Esophagus squamous epithelium (tissue), 5 donors: Measurements from ENCODE around the gene AIP. TPM values are rescaled to one million over a fixed set of nuclear protein-coding genes. Genes with fewer than 3 reads are reported as not detected.

Source experiments
- DNase-seq: peaks from one replicate; lab custom pipeline; 2025; lab: John Stamatoyannopoulos, UW
- H3K27ac ChIP-seq, 4 donors: fragments of 200-600 bp; sonication (generic); one replicate each; pipeline ENCODE4 v1.5.1; 2016 to 2019; ENCODE audit warnings: mild to moderate bottlenecking in 1 of 4
- H3K27me3 ChIP-seq, 4 donors: fragments of 200-600 bp; sonication (generic); 1 replicate in 3 of 4; 2 replicates in 1 of 4; pipeline versions ENCODE4 v1.5.1 to v1.6.0; 2017 to 2021; ENCODE audit warnings: antibody characterized with exemption in 1 of 4
- H3K36me3 ChIP-seq, 3 donors: fragments of 200-600 bp; sonication (generic); one replicate each; pipeline ENCODE4 v1.5.1; 2016 to 2019
- H3K4me1 ChIP-seq, 3 donors: fragments of 200-600 bp; sonication (generic); one replicate each; pipeline ENCODE4 v1.5.1; 2017 to 2019
- H3K4me3 ChIP-seq, 4 donors: fragments of 200-600 bp; sonication (generic); 1 replicate in 3 of 4; 2 replicates in 1 of 4; pipeline ENCODE4 v1.5.1; 2016 to 2019; ENCODE audit warnings: mild to moderate bottlenecking in 2 of 4, moderate library complexity in 1 of 4
- H3K9me3 ChIP-seq, 3 donors: fragments of 200-600 bp; sonication (generic); one replicate each; pipeline ENCODE4 v1.5.1; 2016 to 2019
- POLR2A ChIP-seq, 4 donors: fragments of 450-650 bp; IDR thresholded peaks; one replicate each; pipeline ENCODE4 v1.6.1; 2017; ENCODE audit warnings: antibody characterized with exemption in 4 of 4, mild to moderate bottlenecking in 4 of 4, moderate library complexity in 3 of 4
- WGBS, 2 donors: methylation state at CpG; one replicate each; pipeline ENCODE4 v1.1.5; 2018; 5-methylcytosine and 5-hydroxymethylcytosine counted together
- intact Hi-C: fragments of 100-400 bp; cut with DNase I; formaldehyde crosslinking; loops from one replicate; pipeline ENCODE4 v1.15.0; 2022
- total RNA-seq, 4 donors: library from RNA; depleted of rRNA; stranded (reverse); fragments of >200 nt; gene quantifications; one replicate each; pipeline ENCODE4 v1.1.0, GENCODE V29; 2016
- TF ChIP-seq, protein P1 (sequence below), 6 experiments: fragments of 450-650 bp in 4 of 6; fragments of 200-600 bp in 2 of 6; sonication (generic) in 2 of 6; IDR thresholded peaks; one replicate each; pipeline ENCODE4 v1.5.1; 2016 to 2019; ENCODE audit warnings: antibody characterized with exemption in 6 of 6, mild to moderate bottlenecking in 4 of 6, moderate library complexity in 4 of 6
- donor health status: DM: yes; HTN: yes; CAD: no.

Gene AIP
- total RNA-seq, 4 donors from 2014 or later = 16.8 to 63.3 (median 28.3) TPM

DNA sequence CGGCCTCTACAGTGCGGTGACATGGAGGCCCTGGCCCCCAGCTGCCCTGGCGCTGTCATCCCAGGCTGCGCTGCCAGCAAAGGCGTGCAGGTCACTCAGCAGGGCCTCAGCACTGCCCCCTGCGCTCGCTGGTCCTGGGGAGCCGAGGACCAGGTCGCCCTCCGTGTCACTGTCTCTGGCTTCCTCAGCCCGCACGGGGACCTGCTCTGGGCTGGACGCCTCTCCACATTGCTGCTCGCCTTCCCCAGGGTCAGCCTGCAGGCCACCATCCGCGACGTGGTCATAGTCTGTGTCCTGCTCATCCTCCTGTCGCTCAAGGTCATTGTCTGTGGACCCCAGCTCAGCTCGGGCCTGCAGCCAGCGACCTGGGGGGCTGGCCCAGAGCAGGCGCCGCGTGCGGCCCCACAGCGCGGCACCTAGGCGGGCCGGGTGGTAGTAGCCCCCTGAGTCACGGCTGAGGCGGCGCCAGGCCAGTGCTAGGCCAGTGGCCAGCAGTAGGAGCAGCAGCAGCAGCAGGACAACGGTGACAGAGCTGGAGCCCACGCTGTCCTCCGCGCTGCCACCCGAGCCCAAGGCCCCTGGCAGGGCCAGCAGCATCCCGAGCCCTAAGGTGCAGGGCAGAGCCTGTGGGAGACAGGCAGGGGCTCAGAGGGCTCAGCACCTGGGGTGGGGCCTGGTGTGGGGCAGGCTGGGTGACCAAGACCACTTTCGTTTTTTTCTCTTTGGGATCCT, 46.9 kb upstream of the AIP start:
- Histone ChIP-seq H3K4me1 (peaks cover 38 to 87% (median 45%) of the 10 kb centered on the region in 3 donors), H3K27me3 (no peaks in the 10 kb centered on the region), H3K36me3 (peaks cover 45 to 98% (median 57%) of the 10 kb centered on the region in 3 donors), H3K4me3 (peak overlapping the region in 3 of 4 donors; percentile 39 to 58 (median 41)), H3K9me3 (no peaks in the 10 kb centered on the region), H3K27ac (peak overlapping the region; percentile 40 to 84 (median 75))
- no peak for DNase-seq
- TF ChIP-seq, protein P1, sequence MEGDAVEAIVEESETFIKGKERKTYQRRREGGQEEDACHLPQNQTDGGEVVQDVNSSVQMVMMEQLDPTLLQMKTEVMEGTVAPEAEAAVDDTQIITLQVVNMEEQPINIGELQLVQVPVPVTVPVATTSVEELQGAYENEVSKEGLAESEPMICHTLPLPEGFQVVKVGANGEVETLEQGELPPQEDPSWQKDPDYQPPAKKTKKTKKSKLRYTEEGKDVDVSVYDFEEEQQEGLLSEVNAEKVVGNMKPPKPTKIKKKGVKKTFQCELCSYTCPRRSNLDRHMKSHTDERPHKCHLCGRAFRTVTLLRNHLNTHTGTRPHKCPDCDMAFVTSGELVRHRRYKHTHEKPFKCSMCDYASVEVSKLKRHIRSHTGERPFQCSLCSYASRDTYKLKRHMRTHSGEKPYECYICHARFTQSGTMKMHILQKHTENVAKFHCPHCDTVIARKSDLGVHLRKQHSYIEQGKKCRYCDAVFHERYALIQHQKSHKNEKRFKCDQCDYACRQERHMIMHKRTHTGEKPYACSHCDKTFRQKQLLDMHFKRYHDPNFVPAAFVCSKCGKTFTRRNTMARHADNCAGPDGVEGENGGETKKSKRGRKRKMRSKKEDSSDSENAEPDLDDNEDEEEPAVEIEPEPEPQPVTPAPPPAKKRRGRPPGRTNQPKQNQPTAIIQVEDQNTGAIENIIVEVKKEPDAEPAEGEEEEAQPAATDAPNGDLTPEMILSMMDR (IDR thresholded peaks at IDR 0.05) = no peak
- no peak for TF ChIP-seq POLR2A (IDR thresholded peaks at IDR 0.05)
- intact Hi-C loops = no loop called here
- 68 to 96% methylated on average over 5 to 15 of the region's 38 CpGs for WGBS, 2 donors

DNA sequence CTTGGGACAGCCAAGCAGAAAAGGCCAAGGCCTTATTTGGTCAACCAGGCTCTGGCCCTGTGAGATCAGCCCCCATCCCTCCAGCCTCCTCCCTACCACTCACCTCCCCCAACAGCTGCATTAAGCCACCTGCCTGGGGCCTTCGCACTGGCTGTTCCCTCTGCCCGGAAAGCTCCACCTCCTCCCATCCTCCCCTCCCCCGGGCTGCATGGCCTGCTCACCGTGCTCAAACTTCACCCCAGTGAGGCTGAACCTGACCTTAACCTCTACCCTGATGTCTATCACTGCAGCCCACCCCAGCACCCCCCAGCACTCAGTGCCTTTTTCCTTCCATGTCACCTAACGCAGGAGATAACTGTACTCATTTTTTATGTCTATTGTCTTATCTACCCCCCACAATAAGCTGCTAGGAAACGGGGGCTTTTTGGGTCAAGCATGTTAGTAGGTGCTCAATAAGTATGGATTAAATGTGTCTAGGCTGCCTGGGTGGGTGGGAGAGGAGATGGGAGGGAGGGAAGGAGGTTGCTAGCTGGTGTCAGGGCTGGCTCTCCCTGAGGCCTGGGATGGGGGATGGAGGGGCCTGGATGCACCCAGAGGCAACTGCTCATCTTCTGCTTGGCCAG, 46.3 kb upstream of the AIP start:
- peak overlapping the region in 3 of 4 donors; percentile 39 to 58 (median 41) for H3K4me3 ChIP-seq
- no peaks in the 10 kb centered on the region for H3K27me3 ChIP-seq
- TF ChIP-seq, protein P1 (IDR thresholded peaks at IDR 0.05) = no peak
- TF ChIP-seq POLR2A (IDR thresholded peaks at IDR 0.05) = no peak
- H3K9me3 ChIP-seq = no peaks in the 10 kb centered on the region
- H3K4me1 ChIP-seq = peaks cover 42 to 87% (median 49%) of the 10 kb centered on the region in 3 donors
- intact Hi-C loops = no loop called here
- no peak for DNase-seq
- WGBS, 2 donors = 41 to 42% methylated on average over 6 of the region's 6 CpGs
- H3K27ac ChIP-seq = peak overlapping the region; percentile 40 to 84 (median 64)
- H3K36me3 ChIP-seq = peaks cover 48 to 98% (median 61%) of the 10 kb centered on the region in 3 donors

DNA sequence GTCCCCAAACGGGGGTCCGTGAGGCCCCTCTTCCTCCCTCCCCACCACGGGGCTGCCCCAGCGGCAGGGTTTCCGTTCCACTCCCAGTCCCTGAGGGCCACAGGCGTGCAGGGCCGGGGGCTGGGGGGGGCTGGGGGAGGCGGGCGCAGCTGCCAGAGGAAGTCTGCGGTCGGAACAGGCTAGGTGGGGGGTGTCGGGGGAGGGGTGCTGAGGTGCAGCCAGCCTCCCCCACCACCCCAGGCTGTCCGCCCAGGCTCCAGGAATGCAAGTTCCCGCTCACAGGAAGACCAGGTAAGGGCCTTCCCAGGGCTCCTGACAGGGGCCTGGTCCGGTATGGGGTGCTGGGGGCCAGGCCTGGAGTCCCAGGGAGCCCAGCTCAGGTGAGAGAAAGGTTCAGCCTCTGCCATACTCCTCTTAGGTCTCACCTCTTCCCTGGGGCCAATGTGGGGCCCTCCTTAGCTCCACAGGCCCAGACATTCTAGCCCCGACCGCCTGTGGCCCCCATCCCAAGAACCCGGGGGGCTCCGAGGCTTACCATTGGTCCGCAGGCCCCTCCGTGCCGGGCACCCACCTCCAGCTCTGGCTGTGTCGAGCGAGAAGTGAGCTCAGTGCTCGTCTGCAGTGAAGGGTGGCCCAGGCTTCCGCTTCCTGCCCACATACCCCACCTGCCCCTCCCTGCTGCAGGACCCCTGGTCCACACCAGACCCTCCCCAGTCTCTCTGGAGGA, 45.6 kb upstream of the AIP start, which contains the start of gene PTPRCAP:
TSS of gene PTPRCAP (minus strand) at position 601 of the 727 bp plus-strand sequence. CDS start at position 538, 63 bp downstream.
- Histone ChIP-seq H3K27me3 (no peaks in the 10 kb centered on the region), H3K4me1 (peaks cover 45 to 88% (median 56%) of the 10 kb centered on the region in 3 donors), H3K36me3 (peaks cover 44 to 98% (median 57%) of the 10 kb centered on the region in 3 donors), H3K27ac (peak within 1 kb of the TSS; percentile 25 to 84 (median 60)), H3K4me3 (peak within 1 kb of the TSS; percentile 8 to 58 (median 40)), H3K9me3 (no peaks in the 10 kb centered on the region)
- DNase-seq = no peak
- TF ChIP-seq, protein P1 (IDR thresholded peaks at IDR 0.05) = no peak
- TF ChIP-seq POLR2A (IDR thresholded peaks at IDR 0.05) = peak in 1 of 4 donors; percentile 21
- intact Hi-C loops = no loop called here
- WGBS, 2 donors = 70% methylated on average over 4 of the region's 26 CpGs; no CpG with 5 or more reads in 1 of the 2 donors

DNA sequence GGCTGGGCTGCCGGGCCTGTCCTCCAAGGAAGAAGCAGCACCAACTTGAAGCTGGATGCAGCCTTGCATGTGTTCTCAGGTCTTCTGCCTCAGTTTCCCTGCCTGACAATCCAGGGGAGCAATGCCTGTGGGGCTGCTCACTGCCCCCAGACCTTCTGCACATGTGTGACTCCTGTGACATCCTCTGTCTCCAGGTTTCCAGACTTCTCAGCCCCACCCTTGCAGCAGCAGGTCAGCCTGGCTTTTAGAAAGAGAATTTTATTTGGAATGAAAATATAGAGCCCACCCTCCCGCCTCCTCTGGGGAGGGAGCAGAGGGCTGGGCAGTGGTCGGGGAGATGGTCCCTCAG, 45.0 kb upstream of the AIP start:
- intact Hi-C loops = no loop called here

More for the DNA sequence above, 45.0 kb upstream of the AIP start:
- Histone ChIP-seq H3K27ac (peak overlapping the region; percentile 25 to 84 (median 60)), H3K4me3 (peak overlapping the region; percentile 8 to 58 (median 40)), H3K36me3 (peaks cover 39 to 94% (median 52%) of the 10 kb centered on the region in 3 donors), H3K4me1 (peaks cover 50 to 92% (median 61%) of the 10 kb centered on the region in 3 donors), H3K9me3 (no peaks in the 10 kb centered on the region), H3K27me3 (no peaks in the 10 kb centered on the region)
- no peak for TF ChIP-seq POLR2A (IDR thresholded peaks at IDR 0.05)
- TF ChIP-seq, protein P1 (IDR thresholded peaks at IDR 0.05) = no peak
- WGBS, 2 donors = 48 to 50% methylated on average over 1 to 2 of the region's 3 CpGs
- no peak for DNase-seq
